Measurements from ENCODE around the gene ALDH7A1.

The ALDH7A1 gene

GRCh38 chr5:126594748-126595485 is at the start of gene ALDH7A1:
ALDH7A1 (minus strand) TSS chr5:126595219; CDS start chr5:126595198, 21 bp downstream.
- TF ChIP-seq CTCF (conservative IDR thresholded peaks at IDR 0.05; ENCODE audit: low read length) = peak; percentile 61
- H3K4me3 ChIP-seq (ENCODE audit: low read length) = peak within 1 kb of the TSS; percentile 79
- DNase-seq (ENCODE audit: low read depth) = peak; percentile 91

- TF ChIP-seq CTCF (conservative IDR thresholded peaks at IDR 0.05; ENCODE audit: low read length) = no peak
- no peak overlapping the region for H3K4me3 ChIP-seq (ENCODE audit: low read length)
- DNase-seq (ENCODE audit: low read depth) = no peak
These were observed 46.4 kb upstream of the ALDH7A1 start for GRCh38 chr5:126641387-126641786.

- no peak for TF ChIP-seq CTCF (conservative IDR thresholded peaks at IDR 0.05; ENCODE audit: low read length)
- no peak for DNase-seq (ENCODE audit: low read depth)
- no peak overlapping the region for H3K4me3 ChIP-seq (ENCODE audit: low read length)
These were observed 45.8 kb upstream of the ALDH7A1 start for GRCh38 chr5:126640866-126641265.

GRCh38 chr5:126636956-126637355 is 41.9 kb upstream of the ALDH7A1 start:
- DNase-seq (ENCODE audit: low read depth) = no peak
- TF ChIP-seq CTCF (conservative IDR thresholded peaks at IDR 0.05; ENCODE audit: low read length) = no peak
- no peak overlapping the region for H3K4me3 ChIP-seq (ENCODE audit: low read length)

GRCh38 chr5:126635585-126635984 is 40.6 kb upstream of the ALDH7A1 start:
- DNase-seq (ENCODE audit: low read depth) = no peak
- H3K4me3 ChIP-seq (ENCODE audit: low read length) = no peak overlapping the region
- no peak for TF ChIP-seq CTCF (conservative IDR thresholded peaks at IDR 0.05; ENCODE audit: low read length)

- no peak for DNase-seq (ENCODE audit: low read depth)
- TF ChIP-seq CTCF (conservative IDR thresholded peaks at IDR 0.05; ENCODE audit: low read length) = no peak
- no peak overlapping the region for H3K4me3 ChIP-seq (ENCODE audit: low read length)
These were observed 38.5 kb upstream of the ALDH7A1 start for GRCh38 chr5:126633552-126633951.

- no peak overlapping the region for H3K4me3 ChIP-seq (ENCODE audit: low read length)
- no peak for TF ChIP-seq CTCF (conservative IDR thresholded peaks at IDR 0.05; ENCODE audit: low read length)
- DNase-seq (ENCODE audit: low read depth) = no peak
These were observed 36.9 kb upstream of the ALDH7A1 start for GRCh38 chr5:126631920-126632319.

Measured in AG10803 (cell line).